H9 (cell line): ENCODE measurements around the gene PGAP6. TPM values are rescaled to one million over a fixed set of nuclear protein-coding genes. Genes with fewer than 3 reads are reported as not detected.

Experiments used
- DNase-seq: peaks from one replicate; pipeline ENCODE4 v3.0.0-alpha.2; 2017
- H2AFZ ChIP-seq: one replicate; pipeline ENCODE4 v1.6.1; 2013; ENCODE audit warnings: mild to moderate bottlenecking, low read length, control low read depth, moderate library complexity
- H2AK5ac ChIP-seq: 2 replicates; pipeline ENCODE4 v1.6.1; 2013; ENCODE audit warnings: low read length, control low read depth, mixed read lengths; ENCODE audit not compliant: insufficient read length
- H2BK120ac ChIP-seq: one replicate; pipeline ENCODE4 v1.6.1; 2013; ENCODE audit warnings: low read depth, mild to moderate bottlenecking, low read length, control low read depth, inconsistent platforms; ENCODE audit not compliant: poor library complexity, severe bottlenecking
- H2BK12ac ChIP-seq: 2 replicates; pipeline ENCODE4 v1.6.1; 2013; ENCODE audit warnings: low read length, control low read depth, mixed read lengths, low read depth; ENCODE audit not compliant: insufficient read length
- H2BK15ac ChIP-seq: 2 replicates; pipeline ENCODE4 v1.6.1; 2013; ENCODE audit warnings: low read depth, low read length, control low read depth
- H2BK20ac ChIP-seq: one replicate; pipeline ENCODE4 v1.6.1; 2013; ENCODE audit warnings: low read depth, mild to moderate bottlenecking, low read length, control low read depth, inconsistent platforms; ENCODE audit not compliant: poor library complexity, severe bottlenecking
- H2BK5ac ChIP-seq: 2 replicates; pipeline ENCODE4 v1.6.1; 2013; ENCODE audit warnings: low read length, control low read depth, mixed read lengths; ENCODE audit not compliant: insufficient read length
- H3K14ac ChIP-seq: 2 replicates; pipeline ENCODE4 v1.6.1; 2013; ENCODE audit warnings: low read length, control low read depth; ENCODE audit not compliant: insufficient read depth
- H3K18ac ChIP-seq: 2 replicates; pipeline ENCODE4 v1.6.1; 2013; ENCODE audit warnings: low read depth, mild to moderate bottlenecking, mixed read lengths, low read length, control low read depth; ENCODE audit not compliant: insufficient read length
- H3K23ac ChIP-seq: 2 replicates; pipeline ENCODE4 v1.6.1; 2013; ENCODE audit warnings: low read length, control low read depth, mixed read lengths, low read depth; ENCODE audit not compliant: insufficient read length
- H3K23me2 ChIP-seq: 2 replicates; pipeline ENCODE4 v1.6.1; 2013; ENCODE audit warnings: low read depth, mild to moderate bottlenecking, mixed read lengths, low read length, control low read depth; ENCODE audit not compliant: insufficient read length, poor library complexity, severe bottlenecking
- H3K27ac ChIP-seq: 2 replicates; pipeline ENCODE4 v1.5.1; 2013; ENCODE audit warnings: low read length, control low read depth, mixed read lengths, low read depth; ENCODE audit not compliant: insufficient read length
- H3K27me3 ChIP-seq: 2 replicates; pipeline ENCODE4 v1.6.1; 2013; ENCODE audit warnings: low read length, control low read depth, inconsistent platforms; ENCODE audit not compliant: insufficient read depth
- H3K4ac ChIP-seq: 2 replicates; pipeline ENCODE4 v1.6.1; 2013; ENCODE audit warnings: low read depth, mild to moderate bottlenecking, control low read depth, inconsistent platforms, low read length, moderate library complexity
- H3K4me1 ChIP-seq: 2 replicates; pipeline ENCODE4 v1.6.1; 2013; ENCODE audit warnings: low read length, control low read depth, inconsistent platforms; ENCODE audit not compliant: insufficient read depth
- H3K4me2 ChIP-seq: 2 replicates; pipeline ENCODE4 v1.6.1; 2013; ENCODE audit warnings: low read length, control low read depth, mixed read lengths; ENCODE audit not compliant: insufficient read length, insufficient read depth
- H3K56ac ChIP-seq: 2 replicates; pipeline ENCODE4 v1.6.1; 2013; ENCODE audit warnings: low read depth, mild to moderate bottlenecking, mixed read lengths, low read length, control low read depth; ENCODE audit not compliant: insufficient read length
- H3K79me1 ChIP-seq: 2 replicates; pipeline ENCODE4 v1.6.1; 2013; ENCODE audit warnings: low read depth, mild to moderate bottlenecking, moderate library complexity, low read length, control low read depth, inconsistent platforms; ENCODE audit not compliant: insufficient read depth, poor library complexity, severe bottlenecking
- H3K79me2 ChIP-seq: 2 replicates; pipeline ENCODE4 v1.6.1; 2013; ENCODE audit warnings: low read length, control low read depth, inconsistent platforms; ENCODE audit not compliant: insufficient read depth
- H3K9ac ChIP-seq: 2 replicates; pipeline ENCODE4 v1.6.1; 2013; ENCODE audit warnings: low read length, control low read depth, mixed read lengths; ENCODE audit not compliant: insufficient read length; ENCODE audit errors: extremely low read depth
- H3K9me3 ChIP-seq: one replicate; pipeline ENCODE4 v1.6.1; 2013; ENCODE audit warnings: low read depth, low read length, inconsistent platforms; ENCODE audit not compliant: control insufficient read depth
- H3T11ph ChIP-seq: one replicate; pipeline ENCODE4 v1.6.1; 2013; ENCODE audit warnings: mild to moderate bottlenecking, low read length, control low read depth, inconsistent platforms
- H4K20me1 ChIP-seq: one replicate; pipeline ENCODE4 v1.6.1; 2013; ENCODE audit not compliant: control insufficient read depth, insufficient read length, insufficient read depth
- H4K5ac ChIP-seq: 2 replicates; pipeline ENCODE4 v1.6.1; 2013; ENCODE audit warnings: low read depth, mild to moderate bottlenecking, mixed read lengths, low read length, control low read depth; ENCODE audit not compliant: insufficient read length
- H4K8ac ChIP-seq: replicated peaks from 2 replicates; pipeline ENCODE4 v1.6.1; 2013; ENCODE audit warnings: low read length, control low read depth, mixed read lengths, low read depth; ENCODE audit not compliant: insufficient read length
- H4K91ac ChIP-seq: 2 replicates; pipeline ENCODE4 v1.6.1; 2013; ENCODE audit warnings: low read depth, mild to moderate bottlenecking, moderate library complexity, mixed read lengths, low read length, control low read depth; ENCODE audit not compliant: insufficient read length
- H3K27ac Mint-ChIP-seq, 3 experiments: 2 replicates in 2 of 3; 3 replicates in 1 of 3; pipeline ENCODE4 v1.8.0; 2020 to 2021; ENCODE audit warnings: mixed read lengths in 3 of 3, mild to moderate bottlenecking in 1 of 3, moderate library complexity in 1 of 3
- H3K27me3 Mint-ChIP-seq: 2 replicates; pipeline ENCODE4 v1.8.0; 2021; ENCODE audit warnings: low read depth, mild to moderate bottlenecking, moderate library complexity, mixed read lengths
- H3K36me3 Mint-ChIP-seq, 3 experiments: 2 replicates in 2 of 3; 3 replicates in 1 of 3; pipeline ENCODE4 v1.8.0; 2020 to 2021; ENCODE audit warnings: low read depth in 3 of 3, mixed read lengths in 3 of 3; ENCODE audit not compliant: insufficient read depth in 1 of 3
- H3K4me1 Mint-ChIP-seq, 2 experiments: 2 replicates each; pipeline ENCODE4 v1.8.0; 2020; ENCODE audit warnings: mixed read lengths in 2 of 2
- H3K4me3 Mint-ChIP-seq, 2 experiments: 2 replicates in 1 of 2; 3 replicates in 1 of 2; pipeline ENCODE4 v1.8.0; 2020 to 2021; ENCODE audit warnings: mild to moderate bottlenecking in 2 of 2, mixed read lengths in 2 of 2, moderate library complexity in 1 of 2
- H3K9me3 Mint-ChIP-seq, 2 experiments: 2 replicates in 1 of 2; 3 replicates in 1 of 2; pipeline ENCODE4 v1.8.0; 2020; ENCODE audit warnings: mild to moderate bottlenecking in 2 of 2, mixed read lengths in 2 of 2, moderate library complexity in 1 of 2
- WGBS: extraction: QIAGEN DNeasy Blood & Tissue Kit; methylation state at CpG from one replicate; pipeline ENCODE4 v1.1.7; 2013; ENCODE audit warnings: missing lambda C conversion rate, low lambda C conversion rate, mixed read lengths; ENCODE audit not compliant: insufficient read length; ENCODE audit errors: extremely low coverage; 5-methylcytosine and 5-hydroxymethylcytosine counted together
- total RNA-seq: library from RNA; stranded (reverse); gene quantifications from 2 replicates; pipeline ENCODE4 v1.2.1, GENCODE V29; 2021
- TF ChIP-seq, protein P1 (sequence below): fragments of 200-600 bp; sonication (generic); conservative IDR thresholded peaks from 3 replicates; pipeline ENCODE4 v1.8.0; 2021; ENCODE audit warnings: antibody characterized with exemption, mild to moderate bottlenecking

The PGAP6 gene
- total RNA-seq, 1 experiment from 2014 or later: 111 TPM

- H3K79me2 ChIP-seq: no peaks in the 10 kb centered on the region
- H2BK120ac ChIP-seq: no peak overlapping the region
- TF ChIP-seq, protein P1, sequence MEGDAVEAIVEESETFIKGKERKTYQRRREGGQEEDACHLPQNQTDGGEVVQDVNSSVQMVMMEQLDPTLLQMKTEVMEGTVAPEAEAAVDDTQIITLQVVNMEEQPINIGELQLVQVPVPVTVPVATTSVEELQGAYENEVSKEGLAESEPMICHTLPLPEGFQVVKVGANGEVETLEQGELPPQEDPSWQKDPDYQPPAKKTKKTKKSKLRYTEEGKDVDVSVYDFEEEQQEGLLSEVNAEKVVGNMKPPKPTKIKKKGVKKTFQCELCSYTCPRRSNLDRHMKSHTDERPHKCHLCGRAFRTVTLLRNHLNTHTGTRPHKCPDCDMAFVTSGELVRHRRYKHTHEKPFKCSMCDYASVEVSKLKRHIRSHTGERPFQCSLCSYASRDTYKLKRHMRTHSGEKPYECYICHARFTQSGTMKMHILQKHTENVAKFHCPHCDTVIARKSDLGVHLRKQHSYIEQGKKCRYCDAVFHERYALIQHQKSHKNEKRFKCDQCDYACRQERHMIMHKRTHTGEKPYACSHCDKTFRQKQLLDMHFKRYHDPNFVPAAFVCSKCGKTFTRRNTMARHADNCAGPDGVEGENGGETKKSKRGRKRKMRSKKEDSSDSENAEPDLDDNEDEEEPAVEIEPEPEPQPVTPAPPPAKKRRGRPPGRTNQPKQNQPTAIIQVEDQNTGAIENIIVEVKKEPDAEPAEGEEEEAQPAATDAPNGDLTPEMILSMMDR: no peak
- H3K18ac ChIP-seq: no peak overlapping the region
- H3K4me1 ChIP-seq: peaks cover 2% of the 10 kb centered on the region; the same call in 1 of the 2 replicates
- no peaks in the 10 kb centered on the region for H3K79me1 ChIP-seq
- no peak overlapping the region for H4K8ac ChIP-seq
- H3T11ph ChIP-seq: no peak overlapping the region
- Mint-ChIP-seq H3K4me1 (peaks cover 22 to 24% of the 10 kb centered on the region in 2 experiments), H3K27ac (peak overlapping the region in 1 of 3 experiments; percentile 62; a peak in 3 of 7 replicates), H3K36me3 (peaks cover 15 to 23% (median 22%) of the 10 kb centered on the region in 3 experiments), H3K4me3 (peak overlapping the region; percentile 73 to 74), H3K9me3 (peaks cover 0 to 2% of the 10 kb centered on the region in 2 experiments; a peak in 2 of 5 replicates), H3K27me3 (no peaks in the 10 kb centered on the region)
- WGBS: no CpG with 5 or more reads among the region's 10 CpGs
- H3K4me2 ChIP-seq: no peak overlapping the region
- no peaks in the 10 kb centered on the region for H3K27me3 ChIP-seq
- DNase-seq: no peak
- no peak overlapping the region for H3K23ac ChIP-seq
- peaks cover 2% of the 10 kb centered on the region for H4K20me1 ChIP-seq
- no peaks in the 10 kb centered on the region for H3K9me3 ChIP-seq
- H3K23me2 ChIP-seq: no peaks in the 10 kb centered on the region
- H4K5ac ChIP-seq: no peak overlapping the region
- no peak overlapping the region for H3K14ac ChIP-seq
- H2BK20ac ChIP-seq: no peak overlapping the region
- H3K9ac ChIP-seq: no peak overlapping the region
- H3K27ac ChIP-seq: no peak overlapping the region
- no peak overlapping the region for H3K4ac ChIP-seq
- no peak overlapping the region for H4K91ac ChIP-seq
- no peak overlapping the region for H3K56ac ChIP-seq
- no peak overlapping the region for H2AK5ac ChIP-seq
- no peak overlapping the region for H2AFZ ChIP-seq
- no peak overlapping the region for H2BK12ac ChIP-seq
- H2BK15ac ChIP-seq: no peak overlapping the region
- H2BK5ac ChIP-seq: no peak overlapping the region
These were observed 18.3 kb upstream of the PGAP6 start for GRCh38 chr16:400061-400591.
